NCI-H2029 (cell line): ENCODE data around the gene LRRC17.
"Not testable (repeated sequence)": the region's sequence is repeated elsewhere in the genome, so short reads cannot be mapped to it uniquely, and the experiment has no call there.

ENCODE experiments used
- DNase-seq: peaks from one replicate; lab custom pipeline; 2025; lab: John Stamatoyannopoulos, UW

The LRRC17 gene

GRCh38 chr7:102897856-102898531 is 14.8 kb upstream of the LRRC17 start:
- no peak for DNase-seq

DNA sequence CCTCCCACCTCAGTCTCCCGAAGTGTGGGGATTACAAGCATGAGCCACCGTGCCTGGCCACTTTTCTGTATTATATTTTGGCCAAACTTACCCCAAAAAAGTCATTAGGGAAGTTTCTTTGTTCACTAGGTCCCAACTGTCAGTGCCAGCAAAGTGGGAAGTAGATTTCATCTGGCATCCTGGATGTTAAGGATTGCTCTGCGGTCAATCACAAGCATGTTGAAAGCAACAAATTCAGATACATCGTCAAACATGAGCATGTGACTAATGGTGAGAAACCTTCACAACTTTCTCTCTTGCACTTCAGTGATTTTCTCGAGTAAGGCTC is 14.3 kb upstream of the LRRC17 start:
- DNase-seq = no peak

- not testable (repeated sequence) for DNase-seq
Measured at GRCh38 chr7:102902052-102902451, 10.7 kb upstream of the LRRC17 start.

GRCh38 chr7:102903576-102903975 is 9.2 kb upstream of the LRRC17 start:
- not testable (repeated sequence) for DNase-seq

DNA sequence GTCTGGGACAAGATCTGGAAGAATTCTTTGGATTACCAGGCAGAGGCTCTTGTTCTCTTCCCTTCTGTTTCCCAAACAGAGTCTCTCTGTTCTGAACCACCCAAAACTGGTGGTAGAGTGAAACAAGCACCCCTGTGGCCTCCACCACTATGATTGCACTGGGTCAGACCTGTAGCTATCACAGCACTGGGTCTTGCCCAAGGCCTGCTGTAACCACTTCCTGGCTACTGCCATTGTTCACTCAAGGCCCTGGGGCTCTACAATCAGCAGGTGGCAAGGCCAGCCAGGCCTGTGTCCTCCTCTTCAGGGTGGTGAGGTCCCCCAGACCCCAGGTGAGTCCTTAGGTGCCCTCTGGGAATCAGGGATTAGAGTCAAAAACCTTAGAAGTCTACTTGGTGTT is 4.1 kb upstream of the LRRC17 start:
- no peak for DNase-seq

GRCh38 chr7:102913826-102914225 is 1.0 kb downstream of the LRRC17 start:
- no peak for DNase-seq

DNA sequence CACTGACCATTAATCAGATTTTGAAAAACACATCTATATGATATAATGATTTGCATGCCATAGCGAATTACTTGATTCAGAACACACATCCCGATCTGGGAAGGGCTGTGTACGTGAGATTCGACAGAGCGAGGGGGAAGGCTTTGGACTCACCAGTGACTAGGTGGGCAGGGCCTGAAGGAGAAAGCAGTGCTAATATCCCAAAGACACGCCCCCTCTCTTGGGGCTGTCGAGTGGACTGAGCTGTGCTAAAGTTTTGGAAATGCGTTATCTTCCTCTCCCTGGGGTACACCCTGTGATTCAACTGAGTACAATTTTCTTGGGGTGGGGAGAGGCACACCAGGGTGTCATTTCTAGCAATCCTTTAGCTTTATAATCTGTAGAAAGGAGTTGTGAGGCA is 1.8 kb downstream of the LRRC17 start:
- no peak for DNase-seq

DNA sequence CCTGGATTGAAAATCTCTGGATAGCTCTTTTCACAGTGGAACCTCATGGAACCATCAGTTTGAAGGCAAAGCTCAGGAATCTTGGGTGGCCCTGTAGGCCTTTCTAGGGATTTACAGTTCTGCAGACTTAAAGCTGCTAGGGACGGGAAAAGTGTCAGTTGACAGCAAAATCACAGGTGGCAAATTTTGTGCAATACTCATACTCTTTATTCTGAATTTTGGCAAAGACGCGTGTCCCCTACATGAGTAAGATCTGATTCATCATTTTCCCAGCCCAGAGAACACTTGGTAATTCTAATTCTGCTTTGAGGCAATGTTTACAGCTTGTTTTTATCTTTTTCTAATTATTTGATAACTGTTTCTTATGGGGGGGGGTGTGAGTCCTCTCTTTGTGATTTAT is 3.6 kb downstream of the LRRC17 start:
- no peak for DNase-seq

DNA sequence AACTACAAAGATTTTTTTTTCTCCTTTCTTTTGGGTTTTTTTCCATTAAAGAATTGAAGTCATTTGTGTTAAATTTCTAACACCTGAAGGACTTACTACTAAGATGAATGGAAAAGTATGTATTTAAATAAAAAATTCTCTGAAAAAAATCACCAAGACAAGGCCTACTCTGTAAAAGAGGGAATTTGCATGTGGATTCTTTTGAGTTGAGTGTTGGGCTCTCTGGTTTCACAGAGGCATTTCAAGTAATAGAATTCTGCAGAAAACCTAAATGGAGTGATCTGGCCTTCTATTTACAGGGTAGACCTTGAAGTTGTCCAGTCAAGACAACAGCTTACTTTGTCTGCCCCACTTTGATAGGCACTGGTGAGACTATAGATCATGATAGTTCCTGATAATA is 4.1 kb downstream of the LRRC17 start:
- DNase-seq = no peak

- no peak for DNase-seq
Measured at GRCh38 chr7:102917436-102918353, 4.9 kb downstream of the LRRC17 start.

- no peak for DNase-seq
Measured at GRCh38 chr7:102918845-102919244, 6.0 kb downstream of the LRRC17 start.

GRCh38 chr7:102925976-102926782 is 13.4 kb downstream of the LRRC17 start:
- no peak for DNase-seq

DNA sequence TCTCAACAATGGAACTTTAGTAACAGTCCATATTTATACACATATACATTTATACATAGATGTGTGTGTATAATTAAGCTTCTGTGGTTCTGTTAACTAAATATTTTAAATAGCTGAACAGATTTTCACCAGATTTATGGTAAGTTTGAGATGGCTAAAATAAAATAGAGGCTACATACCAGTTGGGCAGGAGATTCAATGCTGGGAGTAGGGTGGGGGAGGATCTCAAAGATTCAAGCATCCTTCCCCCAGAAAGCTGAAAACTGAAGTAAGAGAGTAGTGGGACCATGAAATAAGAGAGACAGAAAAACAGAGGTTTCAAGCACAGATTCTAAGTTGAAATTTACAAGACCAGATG is 14.0 kb downstream of the LRRC17 start:
- DNase-seq = no peak

GRCh38 chr7:102927312-102927933 is 14.6 kb downstream of the LRRC17 start:
- no peak for DNase-seq

DNA sequence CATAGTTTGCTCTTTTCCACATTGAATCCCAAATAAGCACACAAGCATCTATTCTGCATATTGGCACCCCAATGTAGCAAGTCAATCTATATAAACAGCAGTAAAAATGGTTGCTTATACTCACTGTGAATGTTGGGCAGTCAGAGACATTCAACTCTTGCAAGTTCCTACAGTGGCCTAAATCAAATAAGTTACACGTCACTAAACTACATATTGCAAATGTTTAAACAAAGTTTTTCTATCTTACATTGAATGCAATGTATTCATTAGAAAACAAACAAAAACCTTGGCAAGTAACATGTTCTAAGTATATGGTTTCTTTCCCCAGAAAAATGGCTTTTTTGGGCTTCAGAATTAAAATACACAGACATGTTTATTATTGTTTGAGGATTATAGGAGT is 19.0 kb downstream of the LRRC17 start:
- DNase-seq = no peak

DNA sequence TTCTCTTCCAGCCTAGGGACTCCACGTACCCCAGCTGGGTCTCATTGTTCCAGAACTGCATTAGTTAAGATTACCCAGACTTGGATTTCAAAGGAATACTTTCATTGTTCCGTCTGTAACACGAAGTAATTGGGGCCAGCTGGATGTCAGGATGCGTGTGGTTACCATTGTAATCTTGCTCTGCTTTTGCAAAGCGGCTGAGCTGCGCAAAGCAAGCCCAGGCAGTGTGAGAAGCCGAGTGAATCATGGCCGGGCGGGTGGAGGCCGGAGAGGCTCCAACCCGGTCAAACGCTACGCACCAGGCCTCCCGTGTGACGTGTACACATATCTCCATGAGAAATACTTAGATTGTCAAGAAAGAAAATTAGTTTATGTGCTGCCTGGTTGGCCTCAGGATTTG is 21.0 kb downstream of the LRRC17 start:
- DNase-seq = no peak

GRCh38 chr7:102934239-102934638 is 21.4 kb downstream of the LRRC17 start:
- DNase-seq = no peak

GRCh38 chr7:102934701-102935100 is 21.9 kb downstream of the LRRC17 start:
- no peak for DNase-seq

DNA sequence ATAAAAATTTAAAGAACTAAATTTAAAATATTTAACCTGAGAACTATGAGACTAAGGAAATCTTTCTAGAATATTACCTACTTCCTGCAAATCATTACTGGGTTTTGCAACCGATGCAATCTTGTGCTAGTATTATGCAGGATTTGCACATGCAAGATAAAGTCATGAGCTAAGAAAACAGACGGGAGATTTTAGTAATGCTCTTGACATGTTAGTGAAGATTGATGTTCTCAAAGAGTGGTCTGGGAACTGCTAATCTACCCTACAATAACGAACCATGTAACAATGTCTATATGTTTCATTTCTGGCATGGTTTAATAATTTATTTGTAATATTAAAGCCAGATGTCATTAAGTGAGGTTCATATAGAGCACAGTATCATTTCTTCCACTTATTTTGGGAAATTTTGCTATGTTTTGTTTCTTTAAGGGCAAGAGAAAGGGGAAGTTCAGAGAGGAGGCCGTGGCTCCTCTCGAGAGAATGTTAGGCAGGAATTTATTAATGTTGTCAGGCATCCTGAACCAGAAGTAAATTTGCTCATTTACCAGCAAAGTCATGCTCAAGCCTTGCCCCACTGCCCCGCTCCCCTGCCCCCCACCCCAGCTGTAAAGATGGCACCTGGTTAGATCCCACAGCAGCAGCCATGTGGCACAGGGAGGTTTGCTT is 22.8 kb downstream of the LRRC17 start:
- no peak for DNase-seq

GRCh38 chr7:102938679-102939078 is 25.9 kb downstream of the LRRC17 start:
- DNase-seq = no peak

GRCh38 chr7:102942181-102942866 is 29.5 kb downstream of the LRRC17 start:
- no peak for DNase-seq
